Nephron (organoid): Measurements from ENCODE around the gene LAMA4.

Experiments used
- H3K27ac Mint-ChIP-seq, 3 experiments: 2 replicates each; pipeline ENCODE4 v1.8.0; 2020; ENCODE audit warnings: mixed read lengths in 3 of 3, mild to moderate bottlenecking in 2 of 3, moderate library complexity in 1 of 3
- H3K27me3 Mint-ChIP-seq: 2 replicates; pipeline ENCODE4 v1.8.0; 2021; ENCODE audit warnings: low read depth, mild to moderate bottlenecking, moderate library complexity, mixed read lengths
- H3K36me3 Mint-ChIP-seq: 2 replicates; pipeline ENCODE4 v1.8.0; 2020; ENCODE audit warnings: low read depth, mixed read lengths
- H3K4me1 Mint-ChIP-seq: 2 replicates; pipeline ENCODE4 v1.8.0; 2020; ENCODE audit warnings: mixed read lengths
- H3K4me3 Mint-ChIP-seq, 3 experiments: 2 replicates each; pipeline ENCODE4 v1.8.0; 2020; ENCODE audit warnings: mild to moderate bottlenecking in 3 of 3, mixed read lengths in 3 of 3, moderate library complexity in 2 of 3
- H3K9me3 Mint-ChIP-seq: 2 replicates; pipeline ENCODE4 v1.8.0; 2020; ENCODE audit warnings: mixed read lengths
- TF ChIP-seq, protein P1 (sequence below), 3 experiments: fragments of 200-600 bp; sonication (generic); IDR thresholded peaks; one replicate each; pipeline ENCODE4 v1.5.0; 2021; ENCODE audit warnings: antibody characterized with exemption in 3 of 3; ENCODE audit not compliant: unreplicated experiment in 3 of 3

LAMA4 gene

GRCh38 chr6:112228480-112229332, 25.7 kb downstream of the LAMA4 start:
- no peaks in the 10 kb centered on the region for H3K9me3 Mint-ChIP-seq
- peak overlapping the region in 1 of 3 experiments; percentile 62 for H3K27ac Mint-ChIP-seq
- no peaks in the 10 kb centered on the region for H3K27me3 Mint-ChIP-seq
- TF ChIP-seq, protein P1, sequence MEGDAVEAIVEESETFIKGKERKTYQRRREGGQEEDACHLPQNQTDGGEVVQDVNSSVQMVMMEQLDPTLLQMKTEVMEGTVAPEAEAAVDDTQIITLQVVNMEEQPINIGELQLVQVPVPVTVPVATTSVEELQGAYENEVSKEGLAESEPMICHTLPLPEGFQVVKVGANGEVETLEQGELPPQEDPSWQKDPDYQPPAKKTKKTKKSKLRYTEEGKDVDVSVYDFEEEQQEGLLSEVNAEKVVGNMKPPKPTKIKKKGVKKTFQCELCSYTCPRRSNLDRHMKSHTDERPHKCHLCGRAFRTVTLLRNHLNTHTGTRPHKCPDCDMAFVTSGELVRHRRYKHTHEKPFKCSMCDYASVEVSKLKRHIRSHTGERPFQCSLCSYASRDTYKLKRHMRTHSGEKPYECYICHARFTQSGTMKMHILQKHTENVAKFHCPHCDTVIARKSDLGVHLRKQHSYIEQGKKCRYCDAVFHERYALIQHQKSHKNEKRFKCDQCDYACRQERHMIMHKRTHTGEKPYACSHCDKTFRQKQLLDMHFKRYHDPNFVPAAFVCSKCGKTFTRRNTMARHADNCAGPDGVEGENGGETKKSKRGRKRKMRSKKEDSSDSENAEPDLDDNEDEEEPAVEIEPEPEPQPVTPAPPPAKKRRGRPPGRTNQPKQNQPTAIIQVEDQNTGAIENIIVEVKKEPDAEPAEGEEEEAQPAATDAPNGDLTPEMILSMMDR (IDR thresholded peaks at IDR 0.05; ENCODE audit: unreplicated experiment in 3 of 3), result no peak
- H3K36me3 Mint-ChIP-seq, result peaks cover 8% of the 10 kb centered on the region
- peaks cover 73% of the 10 kb centered on the region for H3K4me1 Mint-ChIP-seq
- no peak overlapping the region for H3K4me3 Mint-ChIP-seq

- Mint-ChIP-seq H3K9me3 (no peaks in the 10 kb centered on the region), H3K27ac (peak overlapping the region in 1 of 3 experiments; percentile 62), H3K4me3 (no peak overlapping the region), H3K36me3 (peaks cover 8% of the 10 kb centered on the region), H3K4me1 (peaks cover 70% of the 10 kb centered on the region), H3K27me3 (no peaks in the 10 kb centered on the region)
- TF ChIP-seq, protein P1 (IDR thresholded peaks at IDR 0.05; ENCODE audit: unreplicated experiment in 3 of 3), result no peak
Observed at GRCh38 chr6:112227992-112228391, 26.4 kb downstream of the LAMA4 start.

DNA sequence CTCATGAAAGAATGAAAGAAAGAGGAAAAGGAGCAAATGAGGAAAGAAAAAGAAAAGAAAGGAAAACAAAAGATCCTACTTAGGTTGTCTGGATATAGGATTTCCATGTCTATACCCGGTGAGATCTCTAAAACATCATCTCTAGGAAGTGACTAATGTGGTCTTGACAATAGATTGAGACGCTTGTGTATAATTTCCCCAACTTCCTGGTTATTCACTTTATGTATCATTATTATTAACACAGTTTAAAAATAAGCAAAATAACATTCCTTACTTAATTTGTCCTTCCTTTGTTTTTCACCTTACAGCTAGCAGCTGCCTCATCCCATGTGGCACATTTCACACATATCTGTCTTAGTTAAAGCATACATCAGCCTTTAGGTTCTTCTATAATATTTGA, 27.0 kb downstream of the LAMA4 start:
- peaks cover 8% of the 10 kb centered on the region for H3K36me3 Mint-ChIP-seq
- no peaks in the 10 kb centered on the region for H3K9me3 Mint-ChIP-seq
- TF ChIP-seq, protein P1 (IDR thresholded peaks at IDR 0.05; ENCODE audit: unreplicated experiment in 3 of 3), result no peak

GRCh38 chr6:112225691-112226090, 28.7 kb downstream of the LAMA4 start:
- Mint-ChIP-seq H3K4me1 (peaks cover 68% of the 10 kb centered on the region), H3K36me3 (peaks cover 8% of the 10 kb centered on the region), H3K4me3 (no peak overlapping the region), H3K27ac (peak overlapping the region in 1 of 3 experiments; percentile 7), H3K9me3 (no peaks in the 10 kb centered on the region), H3K27me3 (no peaks in the 10 kb centered on the region)
- TF ChIP-seq, protein P1 (IDR thresholded peaks at IDR 0.05; ENCODE audit: unreplicated experiment in 3 of 3), result no peak

More for the DNA sequence above, 27.0 kb downstream of the LAMA4 start:
- Mint-ChIP-seq H3K27ac (peak overlapping the region in 2 of 3 experiments; percentile 30 to 62), H3K27me3 (no peaks in the 10 kb centered on the region), H3K4me1 (peaks cover 68% of the 10 kb centered on the region), H3K4me3 (no peak overlapping the region)

DNA sequence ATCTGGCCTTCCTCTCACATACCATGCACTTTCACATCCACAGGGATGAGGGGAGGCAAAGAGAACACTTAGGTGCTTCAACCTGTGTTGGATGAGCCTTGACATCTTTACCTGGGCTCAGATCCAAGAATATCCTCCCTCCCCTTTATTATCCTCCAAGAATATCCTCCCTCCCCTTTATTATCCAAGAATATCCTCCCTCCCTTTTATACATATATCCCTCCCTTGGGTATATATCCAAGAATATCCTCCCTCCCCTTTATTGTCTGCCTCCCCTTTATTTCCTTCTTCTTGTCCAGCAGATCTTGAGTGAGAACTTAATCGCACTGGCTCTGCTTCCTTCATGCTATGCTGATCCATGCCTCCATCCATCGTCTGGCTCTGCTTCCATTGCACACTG, 30.3 kb downstream of the LAMA4 start:
- Mint-ChIP-seq H3K9me3 (no peaks in the 10 kb centered on the region), H3K27ac (peak overlapping the region; percentile 38 to 74 (median 73)), H3K4me1 (peaks cover 77% of the 10 kb centered on the region), H3K27me3 (no peaks in the 10 kb centered on the region), H3K4me3 (no peak overlapping the region), H3K36me3 (peaks cover 4% of the 10 kb centered on the region)
- TF ChIP-seq, protein P1 (IDR thresholded peaks at IDR 0.05; ENCODE audit: unreplicated experiment in 3 of 3), result no peak
